Heart left ventricle (tissue), 16 donors: Measurements from ENCODE around the gene VPS35L. TPM values are rescaled to one million over a fixed set of nuclear protein-coding genes. Genes with fewer than 3 reads are reported as not detected.

ENCODE experiments used
- ATAC-seq, 4 donors: fragments of 200-7000 bp; cut with Tn5 transposase; one replicate each; pipeline ENCODE4 v1.9.1; 2020 to 2022; ENCODE audit warnings: moderate library complexity in 4 of 4, mild to moderate bottlenecking in 3 of 4, moderate number of reproducible peaks in 1 of 4
- DNase-seq, 5 donors: peaks; one replicate each; pipeline ENCODE4 v3.0.0-alpha.2; 2020
- H3K27ac ChIP-seq, 12 donors: fragments of 200-600 bp; sonication (generic) in 4 of 12; one replicate each; pipeline versions ENCODE4 v1.5.0 to v1.8.0; 2016 to 2022; ENCODE audit warnings: mild to moderate bottlenecking in 2 of 12
- H3K27me3 ChIP-seq, 9 donors: fragments of 200-600 bp; sonication (generic) in 2 of 9; one replicate each; pipeline versions ENCODE4 v1.5.1 to v1.8.0; 2016 to 2022; ENCODE audit warnings: mild to moderate bottlenecking in 3 of 9
- H3K36me3 ChIP-seq, 9 donors: fragments of 200-600 bp; sonication (generic) in 2 of 9; one replicate each; pipeline versions ENCODE4 v1.5.0 to v1.8.0; 2018 to 2022; ENCODE audit warnings: mild to moderate bottlenecking in 2 of 9
- H3K4me1 ChIP-seq, 12 donors: fragments of 200-600 bp; sonication (generic) in 4 of 12; one replicate each; pipeline versions ENCODE4 v1.5.0 to v1.8.0; 2016 to 2022; ENCODE audit warnings: mild to moderate bottlenecking in 3 of 12
- H3K4me3 ChIP-seq, 12 donors: fragments of 200-600 bp; sonication (generic) in 4 of 12; one replicate each; pipeline versions ENCODE4 v1.5.0 to v1.8.0; 2017 to 2022; ENCODE audit warnings: mild to moderate bottlenecking in 9 of 12, moderate library complexity in 4 of 12
- H3K9me3 ChIP-seq, 12 donors: fragments of 200-600 bp; sonication (generic) in 4 of 12; one replicate each; pipeline versions ENCODE4 v1.5.0 to v1.8.0; 2016 to 2022; ENCODE audit warnings: mild to moderate bottlenecking in 1 of 12
- POLR2A ChIP-seq, 2 donors: fragments of 450-650 bp; IDR thresholded peaks; one replicate each; pipeline ENCODE4 v1.6.1; 2017; ENCODE audit warnings: antibody characterized with exemption in 2 of 2, mild to moderate bottlenecking in 2 of 2, moderate library complexity in 2 of 2
- WGBS, 4 donors: extraction: QIAGEN DNeasy Blood & Tissue Kit in 2 of 4; methylation state at CpG; one replicate each; pipeline versions ENCODE4 v1.1.5 to v1.1.7; 2013 to 2018; 5-methylcytosine and 5-hydroxymethylcytosine counted together
- intact Hi-C, 10 donors: fragments of 100-400 bp; cut with DNase I; formaldehyde crosslinking; loops; one replicate each; pipeline versions ENCODE4 v1.11.1 to v1.14.2; 2022
- polyA plus RNA-seq, 2 donors: library from polyadenylated mRNA; stranded (reverse); fragments of 200-250 nt; gene quantifications; one replicate each; pipeline ENCODE4 v1.2.3, GENCODE V29; 2013
- total RNA-seq, 9 donors: library from RNA; depleted of rRNA in 2 of 9; stranded (reverse); fragments of >200 nt in 2 of 9; fragmentation: NEBNext Ultra II Directional in 3 of 9; extraction: Animal tissue kit (Norgen Biotek cat#: 25700) in 3 of 9; gene quantifications; one replicate each; pipeline versions ENCODE4 v1.1.0 to v1.2.4, GENCODE V29; 2016 to 2023
- TF ChIP-seq, protein P1 (sequence below), 12 donors: fragments of 200-600 bp; sonication (generic) in 4 of 12; IDR thresholded peaks; one replicate each; pipeline versions ENCODE4 v1.5.0 to v1.8.0; 2018 to 2022; ENCODE audit warnings: antibody characterized with exemption in 12 of 12, mild to moderate bottlenecking in 5 of 12
- donor health status: ischemic (EF 13 %, LVEDD 7.1; RV severe dilation, severe dysfunction).
- donor health status: healthy with polysubstance abuse.
- donor health status: DM: no; HTN: yes; CAD: no.
- donor health status: DM: no; HTN: no; CAD: no.
- donor health status: ischemic (EF 25% LVEDD 6.9; RV normal size, moderate dysfunction).
- donor health status: ischemic (EF 25% LVEDD 5.7; RV mildly dilated, moderate dysfunction).
- donor health status: healthy.
- donor health status: DM: yes; HTN: yes; CAD: no.
- donor health status: ischemic (EF 35%, LVEDD 5.7; RV mildly dilated, moderate dysfunction).
- donor health status: nonischemic (EF 11% LVEDD 7.7; RV severe dilation, severe dysfunction).
- donor health status: DM: yes; HTN: yes; CAD: no.
- donor health status: PGD.
- donor health status: ischemic (EF 29% LVEDD 5.4; RV normal size, mild dysfunction).
- donor health status: nonischemic (EF 23%, LVEDD 6.1; RV moderate dilation, normal function).

Gene VPS35L
- total and polyA plus RNA-seq, 11 donors, result 13.7 to 47.3 (median 24.4) TPM

- Histone ChIP-seq H3K27me3 (no peaks in the 10 kb centered on the region), H3K36me3 (peaks cover 0 to 66% (median 28%) of the 10 kb centered on the region in 9 donors), H3K4me1 (peaks cover 0 to 7% (median 0%) of the 10 kb centered on the region in 12 donors), H3K4me3 (no peak overlapping the region), H3K27ac (no peak overlapping the region), H3K9me3 (no peaks in the 10 kb centered on the region)
- 71 to 86% (median 77%) methylated on average over 6 of the region's 6 CpGs for WGBS, 4 donors
- intact Hi-C loops, result loop anchor here in 1 of 10 donors (5.0 kb wide), 1 partner anchor 37 kb away; no protein-coding TSS in a partner anchor
- DNase-seq (no peak), ATAC-seq (no peak)
- TF ChIP-seq, protein P1, sequence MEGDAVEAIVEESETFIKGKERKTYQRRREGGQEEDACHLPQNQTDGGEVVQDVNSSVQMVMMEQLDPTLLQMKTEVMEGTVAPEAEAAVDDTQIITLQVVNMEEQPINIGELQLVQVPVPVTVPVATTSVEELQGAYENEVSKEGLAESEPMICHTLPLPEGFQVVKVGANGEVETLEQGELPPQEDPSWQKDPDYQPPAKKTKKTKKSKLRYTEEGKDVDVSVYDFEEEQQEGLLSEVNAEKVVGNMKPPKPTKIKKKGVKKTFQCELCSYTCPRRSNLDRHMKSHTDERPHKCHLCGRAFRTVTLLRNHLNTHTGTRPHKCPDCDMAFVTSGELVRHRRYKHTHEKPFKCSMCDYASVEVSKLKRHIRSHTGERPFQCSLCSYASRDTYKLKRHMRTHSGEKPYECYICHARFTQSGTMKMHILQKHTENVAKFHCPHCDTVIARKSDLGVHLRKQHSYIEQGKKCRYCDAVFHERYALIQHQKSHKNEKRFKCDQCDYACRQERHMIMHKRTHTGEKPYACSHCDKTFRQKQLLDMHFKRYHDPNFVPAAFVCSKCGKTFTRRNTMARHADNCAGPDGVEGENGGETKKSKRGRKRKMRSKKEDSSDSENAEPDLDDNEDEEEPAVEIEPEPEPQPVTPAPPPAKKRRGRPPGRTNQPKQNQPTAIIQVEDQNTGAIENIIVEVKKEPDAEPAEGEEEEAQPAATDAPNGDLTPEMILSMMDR (IDR thresholded peaks at IDR 0.05), result no peak
- TF ChIP-seq POLR2A (IDR thresholded peaks at IDR 0.05), result no peak
Observed at GRCh38 chr16:19598805-19599510, 43.5 kb downstream of the VPS35L start.

- no peak for TF ChIP-seq POLR2A (IDR thresholded peaks at IDR 0.05)
- TF ChIP-seq, protein P1 (IDR thresholded peaks at IDR 0.05), result no peak
- Histone ChIP-seq H3K4me3 (no peak overlapping the region), H3K27me3 (no peaks in the 10 kb centered on the region), H3K4me1 (peaks cover 0 to 11% (median 1%) of the 10 kb centered on the region in 12 donors), H3K27ac (no peak overlapping the region), H3K9me3 (no peaks in the 10 kb centered on the region), H3K36me3 (peaks cover 0 to 69% (median 35%) of the 10 kb centered on the region in 9 donors)
- no peak for DNase-seq
- ATAC-seq, result no peak
- 75 to 85% (median 81%) methylated on average over 5 of the region's 5 CpGs for WGBS, 4 donors
- intact Hi-C loops, result loop anchor here in 5 of 10 donors (1.0 to 10.0 kb wide), 5 partner anchors 38 to 286 kb away; no protein-coding TSS in a partner anchor
Observed at GRCh38 chr16:19599968-19600716, 44.6 kb downstream of the VPS35L start.

DNA sequence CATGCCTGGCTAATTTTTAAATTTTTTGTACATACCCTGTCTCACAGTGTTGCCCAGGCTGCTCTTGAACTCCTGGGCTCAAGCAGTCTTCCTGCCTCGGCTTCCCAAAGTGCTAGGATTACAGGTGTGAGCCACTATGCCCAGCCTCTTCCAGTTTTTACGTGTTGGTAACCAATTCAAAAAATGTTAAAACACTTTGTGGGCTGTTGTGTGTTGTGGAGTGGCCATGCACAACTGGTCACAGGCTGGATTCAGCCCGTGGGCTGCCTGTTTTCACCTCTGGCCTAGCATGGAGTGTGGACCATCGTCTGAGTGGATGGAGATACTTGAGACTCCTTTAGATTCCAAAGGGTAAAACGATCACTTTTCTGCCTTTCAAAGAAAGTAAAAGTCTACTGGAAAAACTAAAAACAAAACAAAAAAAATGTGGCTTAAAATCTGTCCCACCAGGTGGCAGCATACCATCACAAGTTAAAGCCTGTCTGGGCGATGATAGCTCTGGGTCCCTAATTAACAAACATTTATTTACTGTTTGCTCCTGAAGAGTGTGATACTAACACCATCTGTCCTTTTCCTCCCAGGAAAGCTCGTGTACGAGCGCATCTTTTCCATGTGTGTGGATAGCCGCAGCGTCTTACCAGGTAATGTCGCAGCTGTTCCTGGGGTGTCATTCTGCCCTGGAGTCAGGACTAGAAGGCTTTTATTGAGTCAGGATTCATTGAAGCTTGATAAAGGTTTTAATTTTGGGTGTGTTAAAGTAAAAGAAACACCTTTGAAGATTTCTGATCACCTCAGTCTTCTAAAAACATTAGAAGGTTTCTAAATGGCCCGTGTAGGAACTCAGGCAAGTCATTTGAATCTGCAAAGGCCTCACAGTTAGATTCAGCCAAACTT, 45.8 kb downstream of the VPS35L start:
- H3K27me3 ChIP-seq, result no peaks in the 10 kb centered on the region
- ATAC-seq (no peak), DNase-seq (no peak)
- 60 to 64% (median 63%) methylated on average over 13 of the region's 13 CpGs for WGBS, 4 donors
- peaks cover 0 to 4% (median 0%) of the 10 kb centered on the region in 12 donors for H3K9me3 ChIP-seq
- H3K36me3 ChIP-seq, result peaks cover 0 to 62% (median 30%) of the 10 kb centered on the region in 9 donors
- peaks cover 0 to 14% (median 5%) of the 10 kb centered on the region in 12 donors for H3K4me1 ChIP-seq
- H3K27ac ChIP-seq, result no peak overlapping the region
- intact Hi-C loops, result loop anchor here in 7 of 10 donors (1.0 to 10.0 kb wide), 4 partner anchors 46 to 285 kb away; no protein-coding TSS in a partner anchor
- TF ChIP-seq, protein P1 (IDR thresholded peaks at IDR 0.05), result peak; percentile 53 to 81 (median 69)
- no peak for TF ChIP-seq POLR2A (IDR thresholded peaks at IDR 0.05)
- no peak overlapping the region for H3K4me3 ChIP-seq
